GM18498 (cell line): Measurements from ENCODE around the gene CST11.

ENCODE experiments used
- ATAC-seq: cut with Tn5 transposase; IDR thresholded peaks from one replicate; pipeline ENCODE4 v1.9.1; 2021; ENCODE audit warnings: mild to moderate bottlenecking, moderate library complexity; ENCODE audit not compliant: unreplicated experiment

The CST11 gene

DNA sequence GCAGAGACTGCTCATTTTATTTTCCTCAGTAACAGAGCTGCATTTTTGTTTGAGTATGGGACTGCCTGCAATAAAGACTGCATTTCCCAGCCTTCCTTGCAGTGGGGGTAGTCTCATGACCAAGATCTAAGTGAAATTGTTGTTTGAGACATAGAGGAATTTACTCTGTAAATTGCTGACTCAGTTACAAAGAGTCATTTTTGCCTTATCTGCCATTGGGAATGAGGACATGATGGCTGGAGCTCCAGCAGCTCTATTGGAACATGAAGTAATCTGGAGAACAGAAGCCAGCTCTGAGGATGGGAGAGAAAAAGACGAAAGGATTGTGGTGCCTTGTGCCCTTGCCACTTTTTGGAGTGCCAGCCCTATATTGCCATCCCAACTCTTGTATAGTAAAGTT lies 2.1 kb upstream of the CST11 start:
- no peak for ATAC-seq

DNA sequence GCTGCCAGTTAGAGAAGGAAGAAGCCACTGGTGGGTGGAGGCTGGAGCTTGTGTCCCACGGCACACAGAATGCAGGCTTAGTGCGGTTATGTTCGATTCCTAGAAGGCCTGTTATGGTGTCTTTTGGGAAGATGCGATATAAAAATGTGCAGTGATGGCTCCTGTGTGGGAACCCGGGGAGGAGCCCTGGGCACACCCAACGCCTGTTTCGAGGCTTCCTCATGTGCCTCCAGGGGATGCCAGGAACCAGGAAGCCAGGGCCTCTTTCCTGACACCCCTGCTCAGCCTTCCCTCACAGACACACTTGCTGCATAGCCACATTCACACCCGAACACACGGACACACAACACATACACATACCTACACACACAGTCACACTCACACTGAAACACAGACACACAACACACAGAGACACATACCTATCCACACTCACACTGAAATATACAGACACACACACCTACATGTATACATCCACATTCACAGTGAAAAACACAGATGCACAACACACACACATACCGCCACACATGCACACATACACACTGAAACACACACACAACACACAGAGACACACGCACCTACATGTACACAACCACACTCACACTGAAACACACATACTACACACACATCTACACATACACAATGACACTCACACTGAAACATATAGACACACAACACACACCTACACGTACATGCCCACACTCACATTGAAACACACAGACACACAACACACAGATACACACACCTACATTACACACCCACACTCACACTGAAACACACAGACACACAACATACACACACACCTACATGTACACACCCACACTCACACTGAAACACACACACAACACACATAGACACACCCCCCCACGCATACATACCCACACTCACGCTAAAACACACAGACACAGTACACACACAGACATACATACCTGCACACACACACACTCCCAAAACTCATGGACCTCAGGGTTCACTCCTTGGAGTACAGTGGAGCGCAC lies 1.2 kb upstream of the CST11 start:
- no peak for ATAC-seq

DNA sequence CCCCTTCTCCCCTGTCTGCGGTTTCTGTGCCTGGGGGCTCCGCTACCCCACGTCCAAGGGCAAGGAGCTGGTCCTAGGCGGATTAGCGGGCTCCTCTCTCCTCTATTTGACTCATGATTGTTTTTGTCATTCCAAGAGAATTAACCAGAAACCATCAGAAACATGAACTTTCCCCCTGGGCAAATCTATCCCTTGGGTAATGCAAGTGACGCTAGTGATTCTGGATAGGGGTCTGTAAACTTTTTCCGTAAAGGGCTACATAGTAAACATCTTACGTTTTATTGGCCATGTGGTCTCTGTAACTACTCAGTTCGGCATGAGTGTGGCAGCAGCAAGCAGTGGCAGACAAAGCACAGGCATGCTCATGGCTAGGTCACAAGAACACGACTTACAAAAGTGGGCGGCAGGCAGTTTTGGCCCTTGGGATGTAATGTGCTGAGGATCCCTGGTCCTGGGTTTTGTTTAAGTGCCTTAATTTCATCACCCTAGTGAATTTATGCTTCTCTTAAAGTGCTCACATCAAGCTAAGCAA lies 654 bp downstream of the CST11 start:
- no peak for ATAC-seq

DNA sequence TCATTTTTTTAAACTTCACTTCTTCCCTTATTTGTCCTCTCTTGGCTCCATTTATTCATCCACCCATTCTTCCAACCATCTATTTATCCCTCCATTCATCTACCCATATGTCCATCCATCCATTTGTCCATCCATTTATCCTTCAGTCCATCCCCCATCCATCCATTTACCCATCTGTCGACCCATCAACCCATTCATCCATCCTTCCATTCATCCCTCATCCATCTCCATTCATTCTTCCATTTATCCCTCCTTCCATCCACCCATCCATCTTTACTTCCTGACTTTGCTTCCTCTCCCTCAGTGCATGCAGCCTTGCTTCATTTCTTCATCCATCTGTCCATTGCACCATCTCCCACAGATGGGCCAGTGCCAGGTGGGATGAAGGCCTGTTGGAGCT lies 1.8 kb downstream of the CST11 start:
- no peak for ATAC-seq

DNA sequence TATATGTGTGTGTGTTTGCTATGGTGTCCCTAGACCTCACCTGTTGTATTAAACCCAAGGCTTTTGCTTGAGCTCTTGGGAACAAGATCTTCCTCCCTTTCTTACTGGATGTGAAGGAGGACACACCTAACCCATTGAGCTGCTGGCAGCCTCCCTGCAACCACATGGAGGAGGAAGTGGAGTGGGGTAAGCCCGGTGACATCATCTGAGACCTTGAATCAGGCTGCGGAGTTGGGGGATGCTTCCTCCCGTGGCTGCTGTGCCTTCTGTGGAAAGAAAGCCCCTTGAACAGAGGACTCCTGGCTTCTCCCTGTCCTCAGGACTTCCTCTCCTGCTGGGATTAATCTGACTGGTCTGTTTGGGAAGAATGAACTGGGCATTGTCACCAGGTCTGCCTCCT lies 3.3 kb downstream of the CST11 start:
- ATAC-seq, result no peak

DNA sequence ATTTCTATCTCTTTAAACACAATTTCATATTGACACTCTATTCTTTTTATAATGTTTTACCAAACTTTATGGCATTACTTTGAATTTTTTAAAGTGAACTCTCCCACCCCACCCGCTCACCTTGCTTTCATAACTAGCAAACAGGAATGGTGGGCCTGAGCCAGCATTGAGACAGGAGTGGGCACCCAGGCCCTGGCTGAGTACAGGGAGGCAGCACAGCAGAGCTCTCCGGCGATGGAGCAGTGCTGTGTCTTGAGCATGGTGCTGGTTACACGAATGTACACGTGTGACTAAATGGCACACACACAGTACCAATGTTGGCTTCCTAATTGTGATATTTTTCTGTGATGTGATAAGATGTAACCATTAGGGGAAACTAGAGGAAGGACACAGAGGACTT lies 4.5 kb downstream of the CST11 start:
- ATAC-seq, result no peak

DNA sequence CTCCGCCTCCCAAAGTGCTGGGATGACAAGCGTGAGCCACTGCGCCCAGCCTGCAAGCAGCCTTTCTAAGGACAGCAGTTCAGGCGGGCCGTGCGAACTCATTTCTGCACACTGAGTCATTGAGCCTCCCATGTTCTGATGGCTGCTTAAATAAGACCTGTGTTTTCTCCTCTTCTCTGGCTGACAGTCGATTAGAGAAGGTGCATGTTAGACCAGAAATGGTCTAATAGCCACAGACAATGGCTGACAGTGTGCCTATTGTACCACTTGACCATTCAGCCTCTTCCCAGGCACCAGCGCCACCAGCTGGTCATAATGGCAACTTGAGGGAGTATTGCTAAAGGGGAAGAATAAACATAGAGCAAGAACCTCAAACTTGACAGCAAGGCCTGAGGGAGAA lies 6.2 kb downstream of the CST11 start:
- peak; percentile 69 for ATAC-seq

DNA sequence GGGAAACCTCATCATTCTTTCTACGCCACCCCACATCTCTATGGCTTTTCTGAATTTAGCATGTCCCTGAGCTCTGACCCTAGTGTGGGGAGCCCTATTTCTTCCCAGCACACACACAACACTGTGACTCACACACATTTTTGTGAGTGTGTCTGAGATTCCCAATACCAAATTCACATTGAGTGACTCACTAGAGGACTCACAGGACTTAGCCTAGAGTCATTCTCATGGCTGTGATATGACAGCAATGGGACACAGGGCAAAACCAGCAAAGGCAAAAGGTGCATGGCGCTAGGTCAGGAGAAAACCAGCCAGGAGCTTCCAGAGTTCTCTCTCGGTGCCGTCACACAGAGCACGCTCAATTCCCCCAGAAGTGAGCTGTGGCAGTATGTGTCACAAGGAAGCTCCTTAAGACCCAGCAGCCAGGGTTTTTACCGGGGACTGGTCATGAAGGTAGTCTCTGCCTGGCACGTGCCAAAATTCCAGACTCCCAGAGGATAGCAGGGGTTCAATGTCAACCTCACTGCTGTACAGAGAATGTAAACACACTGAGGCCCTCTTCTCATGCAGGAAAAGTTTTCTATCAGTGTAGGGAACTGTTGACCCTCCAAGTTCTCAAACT lies 7.0 kb downstream of the CST11 start:
- no peak for ATAC-seq

DNA sequence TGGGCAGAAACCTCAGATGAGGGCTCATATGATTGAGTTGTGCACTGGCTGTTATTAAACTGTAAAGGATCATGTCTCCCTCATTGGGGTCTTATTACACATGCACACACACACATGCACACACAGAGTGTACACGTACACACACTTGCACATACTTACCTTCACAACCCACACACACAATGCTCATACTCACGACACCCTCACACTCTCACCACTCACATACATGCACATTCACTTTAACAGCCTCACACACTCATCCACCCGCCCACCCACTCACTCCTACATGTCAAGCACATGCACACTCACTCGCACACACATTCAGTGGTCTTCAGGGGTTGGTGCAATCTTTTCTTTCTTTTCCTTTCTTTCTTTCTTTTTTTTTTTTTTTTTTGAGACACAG lies 7.8 kb downstream of the CST11 start:
- ATAC-seq, result no peak

DNA sequence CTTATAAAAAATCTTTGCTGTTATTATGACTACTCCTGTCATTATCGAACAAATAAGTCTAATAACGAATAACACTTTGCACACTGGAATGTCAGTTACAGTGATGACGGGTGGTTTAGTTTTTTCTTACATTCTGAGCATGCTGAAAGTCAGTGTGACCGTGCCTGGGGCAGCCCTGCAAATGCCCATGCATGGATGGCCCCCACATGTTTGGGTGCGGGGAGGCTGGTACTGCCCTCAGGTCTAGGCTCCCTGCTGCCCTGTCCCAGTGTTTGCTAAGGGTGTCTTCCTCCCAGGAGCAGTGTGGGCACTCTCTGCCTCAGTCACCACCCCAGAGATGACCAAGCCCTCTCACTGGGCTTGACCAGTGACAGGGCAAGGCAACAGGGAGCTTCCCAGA lies 10.2 kb downstream of the CST11 start:
- no peak for ATAC-seq

DNA sequence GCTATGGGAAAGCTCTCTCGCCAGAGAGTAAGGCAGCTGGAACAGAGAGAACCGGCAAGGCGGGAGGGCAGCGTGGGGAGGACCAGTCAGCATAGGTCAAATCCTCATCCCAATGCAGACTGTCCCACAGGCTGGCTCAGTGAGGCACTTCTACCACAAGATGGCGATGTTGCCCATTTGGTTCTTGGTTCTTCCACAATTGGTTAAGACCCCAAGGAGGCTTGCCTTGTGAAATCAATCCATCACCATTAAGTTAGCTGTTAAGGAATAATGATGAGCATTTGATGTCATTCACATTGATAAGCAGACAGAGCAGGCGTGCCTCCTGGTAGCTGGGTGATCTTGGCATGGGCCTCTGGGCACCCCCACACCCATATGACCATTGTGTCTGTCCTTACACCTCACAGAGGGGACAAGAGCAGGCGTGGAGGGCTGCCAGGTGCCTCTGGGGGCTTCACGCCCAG lies 10.8 kb downstream of the CST11 start:
- ATAC-seq, result peak; percentile 74

DNA sequence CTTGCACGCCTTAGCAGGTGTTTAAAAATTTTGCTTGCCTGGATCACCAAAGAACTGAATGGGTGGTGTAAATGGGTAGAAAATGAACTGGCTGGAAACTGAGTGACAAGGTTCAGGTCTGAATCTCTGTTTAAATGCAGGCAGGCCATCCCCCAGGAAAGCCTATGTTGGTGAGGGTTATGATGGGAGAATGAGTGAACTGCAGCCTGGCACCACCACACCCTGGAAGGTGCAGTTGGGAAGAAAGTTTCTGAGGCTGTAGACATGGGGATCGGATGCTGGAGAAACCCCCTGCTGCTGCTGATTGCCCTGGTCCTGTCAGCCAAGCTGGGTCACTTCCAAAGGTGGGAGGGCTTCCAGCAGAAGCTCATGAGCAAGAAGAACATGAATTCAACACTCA lies 12.7 kb downstream of the CST11 start:
- no peak for ATAC-seq

DNA sequence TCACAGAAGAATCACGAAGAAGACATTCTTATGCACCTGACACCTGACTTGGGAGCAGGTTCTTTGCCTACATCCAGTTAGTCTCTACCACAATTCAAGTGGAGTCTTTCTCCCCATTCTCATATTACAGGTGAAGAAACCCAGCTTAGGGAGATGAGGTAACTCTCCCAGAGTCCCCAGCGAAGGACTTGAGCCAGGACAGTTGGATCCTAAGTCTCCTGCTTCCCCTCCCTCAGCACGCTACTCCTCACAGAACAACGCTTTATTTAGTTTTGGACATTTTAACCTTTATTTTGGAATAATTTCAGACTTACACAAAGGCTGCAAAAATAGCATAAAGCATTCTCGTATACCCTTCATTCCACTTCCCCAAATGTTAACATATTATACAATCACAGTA lies 14.0 kb downstream of the CST11 start:
- ATAC-seq, result no peak

DNA sequence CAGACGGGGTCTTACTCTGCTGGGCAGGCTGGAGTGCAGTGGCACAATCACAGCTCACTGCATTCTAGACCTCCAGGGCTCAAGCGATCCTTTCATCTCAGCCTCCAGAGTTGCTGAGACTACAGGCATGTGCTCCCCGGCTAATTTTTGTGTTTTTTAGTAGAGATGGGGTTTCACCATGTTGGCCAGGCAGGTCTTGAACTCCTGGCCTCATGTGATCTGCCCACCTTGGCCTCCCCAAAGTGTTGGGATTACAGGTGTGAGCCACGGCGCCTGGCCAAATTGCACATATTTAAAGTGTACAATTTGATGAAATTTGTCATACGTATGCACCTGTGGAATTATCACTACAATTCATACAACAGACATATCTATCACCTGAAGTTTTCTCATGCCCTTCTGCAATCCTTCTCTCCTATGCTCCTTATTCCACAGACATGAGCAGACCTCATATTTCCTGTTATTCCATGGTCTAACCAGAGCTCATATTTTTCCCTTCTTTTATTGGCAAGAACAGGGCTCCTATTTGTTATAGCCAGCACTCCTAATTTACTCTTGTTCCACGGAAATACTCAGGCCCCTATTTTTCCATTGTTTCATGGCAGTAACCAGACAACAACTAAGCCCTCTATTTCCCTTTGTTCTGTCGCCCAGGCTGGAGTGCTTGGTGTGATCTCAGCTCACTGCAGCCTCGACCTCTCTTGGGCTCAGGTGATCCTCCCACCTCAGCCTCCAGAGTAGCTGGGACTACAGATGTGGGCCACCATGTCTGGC lies 15.4 kb downstream of the CST11 start:
- ATAC-seq, result no peak

DNA sequence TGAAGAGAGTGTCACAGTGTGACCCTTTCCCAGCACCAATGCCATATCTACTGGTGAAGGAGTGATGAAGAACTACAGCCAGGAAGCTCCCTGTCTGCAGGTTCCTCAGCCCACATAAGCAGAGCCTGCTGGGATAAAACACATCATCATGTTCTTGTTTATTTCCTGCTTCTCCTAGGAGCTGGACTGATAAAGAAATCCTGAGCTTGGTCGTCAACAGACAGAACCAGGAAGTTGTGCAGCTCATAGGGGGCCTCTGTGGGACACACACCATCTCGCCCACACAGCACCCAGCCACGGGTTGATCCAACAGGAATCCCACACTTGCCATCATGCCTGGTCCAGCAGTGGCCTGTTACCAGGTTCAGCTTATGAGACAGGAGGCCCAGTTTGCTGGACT lies 16.0 kb downstream of the CST11 start:
- ATAC-seq, result no peak

DNA sequence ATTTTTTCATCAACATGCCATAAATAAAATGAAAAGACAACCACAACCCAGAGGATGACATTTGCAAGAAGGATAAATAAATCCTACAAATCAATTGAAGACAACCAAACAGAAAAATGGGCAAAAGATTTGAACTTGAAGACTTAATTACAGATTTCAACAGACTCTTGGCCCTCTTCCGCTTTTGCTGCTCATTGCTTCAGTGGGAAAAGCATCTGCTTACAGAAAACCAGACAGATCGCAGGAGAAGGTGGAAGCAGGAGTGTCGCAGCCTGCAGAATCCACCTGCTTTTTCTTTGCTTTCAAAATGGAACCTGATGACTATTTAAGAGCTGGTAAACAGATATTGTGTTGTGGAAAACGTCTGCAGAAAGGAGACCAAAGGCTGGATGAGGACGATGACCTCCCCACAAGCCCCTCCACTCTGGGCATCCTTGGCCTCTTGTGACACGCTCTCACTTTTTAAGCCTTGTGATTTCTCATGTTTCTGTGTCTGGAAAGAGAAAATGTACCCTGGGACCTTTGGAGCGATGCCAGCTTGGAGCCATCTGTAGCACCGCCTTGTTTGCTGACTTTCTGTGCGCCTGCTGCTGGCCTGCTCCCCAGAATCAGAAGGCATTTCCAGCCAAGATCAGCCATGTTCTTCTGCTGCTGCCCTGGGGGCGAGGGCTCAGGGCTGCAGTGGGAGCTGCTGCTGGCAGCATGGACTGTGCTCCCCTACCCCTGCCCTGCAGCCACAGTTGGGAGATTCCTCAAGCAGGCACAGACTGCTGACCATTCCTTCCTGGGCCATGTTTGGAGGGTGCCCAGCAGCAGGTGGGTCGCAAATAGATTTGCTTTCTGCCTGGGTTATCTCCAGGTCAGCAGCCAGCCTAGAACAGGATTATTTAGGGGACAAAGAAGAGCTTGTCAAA lies 16.8 kb downstream of the CST11 start:
- ATAC-seq, result no peak

DNA sequence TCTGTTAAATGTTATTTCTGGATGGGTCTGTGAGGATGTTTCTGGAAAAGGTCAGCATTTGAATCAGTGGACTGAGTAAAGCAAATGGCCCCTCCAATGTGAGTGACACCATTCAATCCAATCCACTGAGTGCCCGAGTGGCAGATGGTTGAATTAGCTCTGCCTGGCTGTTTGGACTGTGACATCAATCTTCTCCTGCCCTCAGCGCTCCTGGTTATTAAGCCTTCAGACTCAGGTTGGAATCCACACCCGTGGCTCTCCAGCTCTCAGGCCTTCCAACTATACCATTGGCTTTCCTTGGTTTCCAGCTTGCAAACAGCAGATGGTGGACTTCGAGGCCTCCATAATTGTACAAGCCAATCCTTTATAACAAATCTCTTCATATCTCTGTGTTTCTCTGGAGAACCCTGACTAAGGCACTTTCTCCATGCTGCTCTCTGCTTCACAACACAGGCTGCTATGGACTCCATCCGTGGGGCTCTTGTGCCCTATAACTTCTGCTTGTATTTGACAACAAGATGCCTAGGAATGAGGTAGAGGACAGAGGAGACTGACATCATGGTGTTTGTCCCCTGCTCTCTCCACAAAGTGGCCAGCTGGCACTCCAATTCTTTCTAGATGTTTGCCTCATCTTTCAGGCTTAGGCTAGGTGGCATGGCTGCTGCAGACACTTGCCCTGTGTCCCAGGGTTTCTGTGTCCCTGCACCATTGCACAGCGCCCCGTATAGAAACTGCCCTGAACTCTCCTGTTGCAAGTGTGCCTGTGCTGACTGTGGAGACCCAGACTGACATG lies 18.0 kb downstream of the CST11 start:
- no peak for ATAC-seq

DNA sequence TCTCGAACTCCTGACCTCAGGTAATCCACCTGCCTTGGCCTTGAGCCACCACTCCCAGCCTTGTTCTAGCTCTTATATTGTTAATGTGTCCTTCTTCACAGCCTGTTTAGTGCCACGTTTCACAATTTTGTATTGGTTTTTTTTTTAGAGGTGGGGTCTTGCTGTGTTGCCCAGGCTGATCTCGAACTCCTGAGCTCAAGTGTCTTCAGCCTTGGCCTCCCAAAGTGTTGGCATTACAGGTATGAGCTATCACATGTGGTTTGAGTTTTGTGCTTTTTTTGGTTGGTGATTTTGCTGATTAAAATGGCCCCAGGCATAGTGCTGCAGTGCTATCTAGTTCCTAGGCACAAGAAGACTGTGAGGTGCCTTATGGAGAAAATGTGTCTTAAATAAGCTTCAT lies 19.0 kb downstream of the CST11 start:
- ATAC-seq, result no peak

DNA sequence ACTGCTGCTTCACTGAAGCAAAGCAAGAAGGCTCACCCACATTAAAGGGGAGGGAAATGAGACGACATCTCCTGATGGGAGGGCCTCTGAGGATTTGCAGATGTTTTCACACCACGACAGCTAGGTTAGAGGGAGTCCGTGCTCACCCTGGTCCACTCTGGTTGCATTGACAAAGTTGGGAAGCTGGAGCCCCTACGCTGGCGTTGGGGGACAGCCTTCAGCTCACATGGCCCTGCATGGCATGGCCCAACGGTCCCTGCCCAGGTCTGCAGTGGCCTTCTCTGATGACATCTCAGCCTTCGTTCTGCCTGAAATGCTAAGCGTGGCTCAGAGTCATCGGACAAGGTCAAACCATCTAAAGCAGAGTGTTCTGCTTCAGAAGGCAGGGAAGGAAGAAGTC lies 27.5 kb downstream of the CST11 start:
- ATAC-seq, result no peak
